ENCODE results near the gene ANK3.

ANK3 gene

GRCh38 chr10:60377042-60377352, 12.7 kb downstream of the ANK3 start:
- Histone ChIP-seq H3K4me1 (ENCODE audit: control insufficient read depth in 1 of 2, insufficient read depth in 2 of 2, low read length in 2 of 2) (peaks cover 0 to 13% of the 10 kb centered on the region in 2 donors), H3K36me3 (ENCODE audit: control insufficient read depth in 1 of 2, insufficient read depth in 2 of 2, low read length in 2 of 2) (no peaks in the 10 kb centered on the region), H3K4me3 (ENCODE audit: low read depth in 1 of 2, low read length in 2 of 2) (no peak overlapping the region), H3K27ac (ENCODE audit: low read length) (no peak overlapping the region), H3K9me3 (ENCODE audit: control insufficient read depth in 1 of 2, low read length in 2 of 2) (no peaks in the 10 kb centered on the region), H3K27me3 (ENCODE audit: low read depth, low read length) (no peaks in the 10 kb centered on the region)

DNA sequence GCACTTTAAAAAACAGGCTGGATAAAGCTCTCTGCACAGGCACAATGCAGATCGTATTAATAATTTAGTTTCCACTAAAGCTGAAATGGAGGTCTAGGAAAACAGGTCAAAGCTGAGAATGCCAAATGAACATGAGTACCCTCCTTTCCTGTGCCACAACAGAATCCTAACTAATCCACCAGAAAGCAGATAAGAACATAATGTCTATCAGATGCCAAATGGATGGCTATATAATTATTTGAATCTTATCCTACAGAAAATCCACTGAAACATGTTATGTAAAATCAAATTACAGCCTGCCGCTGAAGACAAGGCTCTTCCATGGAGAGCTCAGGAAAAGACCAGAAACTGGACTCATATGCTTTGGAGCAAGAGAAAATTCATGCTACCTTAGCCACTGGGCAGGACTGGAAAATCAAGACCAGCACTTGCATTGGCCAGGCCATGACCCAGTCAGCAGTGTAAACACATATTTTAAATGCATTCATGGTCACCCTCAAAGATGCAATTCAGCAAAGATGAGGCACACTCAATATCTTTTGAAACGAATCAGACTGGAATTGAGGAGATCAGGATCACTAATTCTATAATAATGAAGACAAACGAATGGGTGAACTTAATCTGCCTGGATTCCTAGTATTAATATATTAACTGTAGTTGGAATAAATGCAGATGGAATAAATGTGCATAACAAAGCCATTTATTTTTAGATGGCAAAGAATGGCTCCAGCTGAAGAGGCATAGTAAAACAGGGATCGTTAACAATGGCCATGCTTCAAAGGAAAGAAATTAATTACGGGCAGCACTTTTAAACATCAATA, 13.2 kb downstream of the ANK3 start:
- no peaks in the 10 kb centered on the region for H3K9me3 ChIP-seq (ENCODE audit: control insufficient read depth in 1 of 2, low read length in 2 of 2)
- peaks cover 0 to 13% of the 10 kb centered on the region in 2 donors for H3K4me1 ChIP-seq (ENCODE audit: control insufficient read depth in 1 of 2, insufficient read depth in 2 of 2, low read length in 2 of 2)
- no peaks in the 10 kb centered on the region for H3K27me3 ChIP-seq (ENCODE audit: low read depth, low read length)
- no peak overlapping the region for H3K4me3 ChIP-seq (ENCODE audit: low read depth in 1 of 2, low read length in 2 of 2)
- H3K36me3 ChIP-seq (ENCODE audit: control insufficient read depth in 1 of 2, insufficient read depth in 2 of 2, low read length in 2 of 2), result no peaks in the 10 kb centered on the region
- H3K27ac ChIP-seq (ENCODE audit: low read length), result no peak overlapping the region

DNA sequence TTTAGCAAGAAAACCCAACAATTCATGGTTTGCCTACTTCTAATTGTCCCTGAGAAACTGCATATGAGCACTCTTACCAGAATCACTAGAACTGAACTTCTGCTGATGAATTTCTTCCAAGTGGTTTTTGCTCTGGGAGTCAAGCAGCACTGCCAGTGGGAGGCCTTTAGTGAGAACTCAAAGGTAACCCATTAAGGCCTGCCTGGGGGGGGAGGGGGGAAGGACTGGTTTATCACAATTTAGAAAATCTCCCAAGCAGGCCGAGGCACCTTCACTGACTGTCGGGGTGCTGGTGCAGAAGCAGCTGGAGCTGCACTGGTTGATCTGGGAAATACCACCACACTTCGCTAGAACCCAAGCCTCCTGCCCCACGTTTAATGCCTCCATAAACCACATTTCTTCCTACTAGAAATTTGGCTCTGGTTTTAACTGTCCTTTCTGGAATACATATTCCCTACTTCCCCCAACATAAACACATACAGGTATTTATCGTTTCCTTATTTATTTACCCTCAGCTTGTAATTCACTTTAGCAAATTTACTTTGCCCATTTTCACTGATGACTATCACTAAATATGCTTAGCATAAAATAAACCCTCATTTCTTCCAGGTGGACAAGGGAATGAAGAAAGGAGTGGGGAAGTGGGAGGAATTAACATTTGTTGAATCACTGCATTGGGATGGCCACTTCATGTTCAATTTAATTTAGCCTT, 14.2 kb downstream of the ANK3 start:
- Histone ChIP-seq H3K4me1 (ENCODE audit: control insufficient read depth in 1 of 2, insufficient read depth in 2 of 2, low read length in 2 of 2) (peaks cover 0 to 13% of the 10 kb centered on the region in 2 donors), H3K9me3 (ENCODE audit: control insufficient read depth in 1 of 2, low read length in 2 of 2) (no peaks in the 10 kb centered on the region), H3K27ac (ENCODE audit: low read length) (no peak overlapping the region), H3K27me3 (ENCODE audit: low read depth, low read length) (no peaks in the 10 kb centered on the region), H3K36me3 (ENCODE audit: control insufficient read depth in 1 of 2, insufficient read depth in 2 of 2, low read length in 2 of 2) (no peaks in the 10 kb centered on the region), H3K4me3 (ENCODE audit: low read depth in 1 of 2, low read length in 2 of 2) (no peak overlapping the region)

GRCh38 chr10:60374836-60375235, 14.8 kb downstream of the ANK3 start:
- H3K27me3 ChIP-seq (ENCODE audit: low read depth, low read length), result no peaks in the 10 kb centered on the region

DNA sequence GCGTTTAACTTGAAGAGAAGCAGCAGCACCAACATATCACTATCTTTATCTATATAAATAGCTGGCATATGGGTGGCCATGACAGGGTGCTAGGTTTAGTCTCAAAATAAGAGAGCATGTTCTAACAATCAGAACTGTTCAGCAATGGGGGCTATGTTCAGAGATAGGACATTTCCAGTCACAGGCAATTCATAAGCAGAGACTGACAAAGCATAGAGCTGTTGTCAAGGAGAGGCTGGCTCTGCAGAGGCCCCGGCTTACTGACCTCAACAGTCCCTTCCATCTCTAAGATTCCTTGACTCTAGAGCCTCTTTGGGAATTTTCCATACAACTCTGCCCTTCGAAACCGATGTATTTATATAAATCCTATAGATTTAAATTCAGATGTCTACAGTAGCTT, 17.2 kb downstream of the ANK3 start:
- H3K27me3 ChIP-seq (ENCODE audit: low read depth, low read length), result no peaks in the 10 kb centered on the region
- H3K27ac ChIP-seq (ENCODE audit: low read length), result no peak overlapping the region
- H3K4me3 ChIP-seq (ENCODE audit: low read depth in 1 of 2, low read length in 2 of 2), result no peak overlapping the region
- no peaks in the 10 kb centered on the region for H3K9me3 ChIP-seq (ENCODE audit: control insufficient read depth in 1 of 2, low read length in 2 of 2)
- H3K4me1 ChIP-seq (ENCODE audit: control insufficient read depth in 1 of 2, insufficient read depth in 2 of 2, low read length in 2 of 2), result peaks cover 0 to 21% of the 10 kb centered on the region in 2 donors
- no peaks in the 10 kb centered on the region for H3K36me3 ChIP-seq (ENCODE audit: control insufficient read depth in 1 of 2, insufficient read depth in 2 of 2, low read length in 2 of 2)

More at GRCh38 chr10:60374836-60375235, 14.8 kb downstream of the ANK3 start:
- no peak overlapping the region for H3K27ac ChIP-seq (ENCODE audit: low read length)
- H3K36me3 ChIP-seq (ENCODE audit: control insufficient read depth in 1 of 2, insufficient read depth in 2 of 2, low read length in 2 of 2), result no peaks in the 10 kb centered on the region
- H3K4me1 ChIP-seq (ENCODE audit: control insufficient read depth in 1 of 2, insufficient read depth in 2 of 2, low read length in 2 of 2), result peaks cover 0 to 13% of the 10 kb centered on the region in 2 donors
- H3K4me3 ChIP-seq (ENCODE audit: low read depth in 1 of 2, low read length in 2 of 2), result no peak overlapping the region
- no peaks in the 10 kb centered on the region for H3K9me3 ChIP-seq (ENCODE audit: control insufficient read depth in 1 of 2, low read length in 2 of 2)

DNA sequence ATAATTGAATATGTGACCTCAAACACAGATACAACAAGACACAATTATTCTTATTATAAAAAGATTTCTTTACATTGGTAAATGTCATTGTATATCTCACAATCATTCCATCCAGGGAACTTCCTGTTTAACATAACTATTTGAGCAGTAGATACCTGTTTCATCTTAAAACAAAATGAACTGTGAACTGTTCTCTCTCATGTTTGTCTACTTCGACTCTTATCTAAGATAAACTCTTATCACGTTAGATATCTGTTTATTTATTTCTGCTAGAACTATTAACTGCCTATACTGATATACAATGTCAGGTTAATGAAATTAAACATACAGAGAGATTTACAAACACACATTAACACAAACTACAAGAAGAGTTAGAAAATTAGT, 20.1 kb downstream of the ANK3 start:
- H3K4me1 ChIP-seq (ENCODE audit: control insufficient read depth in 1 of 2, insufficient read depth in 2 of 2, low read length in 2 of 2), result peaks cover 0 to 10% of the 10 kb centered on the region in 2 donors
- no peak overlapping the region for H3K4me3 ChIP-seq (ENCODE audit: low read depth in 1 of 2, low read length in 2 of 2)
- H3K27me3 ChIP-seq (ENCODE audit: low read depth, low read length), result no peaks in the 10 kb centered on the region
- H3K27ac ChIP-seq (ENCODE audit: low read length), result no peak overlapping the region
- no peaks in the 10 kb centered on the region for H3K36me3 ChIP-seq (ENCODE audit: control insufficient read depth in 1 of 2, insufficient read depth in 2 of 2, low read length in 2 of 2)
- no peaks in the 10 kb centered on the region for H3K9me3 ChIP-seq (ENCODE audit: control insufficient read depth in 1 of 2, low read length in 2 of 2)

DNA sequence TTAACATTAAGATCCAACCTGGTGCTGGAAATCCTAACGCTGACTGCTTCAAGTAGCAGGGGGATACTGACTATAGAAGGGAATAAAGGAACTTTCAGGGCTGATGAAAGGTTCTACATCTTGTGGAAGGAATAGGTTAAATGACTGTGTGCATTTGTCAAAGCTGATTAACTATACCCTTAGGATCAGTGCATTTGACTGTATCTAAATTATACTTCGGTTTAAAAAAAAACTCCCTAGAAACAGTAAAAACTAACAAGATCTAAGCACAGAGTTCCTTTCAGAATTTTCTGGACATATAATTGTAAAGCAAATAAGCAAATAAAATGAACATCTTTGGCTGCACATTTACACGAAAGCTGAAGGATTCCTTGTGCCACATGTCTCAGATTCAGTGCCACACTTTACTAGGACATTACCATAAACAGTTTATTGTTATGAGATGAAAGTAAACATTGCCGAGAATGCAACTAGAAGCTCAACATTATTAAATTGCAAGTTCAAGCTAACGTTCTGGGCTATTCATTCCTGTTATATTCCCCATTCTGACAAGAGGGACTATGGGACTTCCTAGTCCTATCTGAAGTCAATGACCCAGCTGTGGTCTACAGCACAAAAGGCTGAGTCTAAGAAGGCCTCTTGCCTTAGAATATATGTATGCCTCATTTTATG, 20.7 kb downstream of the ANK3 start:
- H3K36me3 ChIP-seq (ENCODE audit: control insufficient read depth in 1 of 2, insufficient read depth in 2 of 2, low read length in 2 of 2), result no peaks in the 10 kb centered on the region
- no peak overlapping the region for H3K27ac ChIP-seq (ENCODE audit: low read length)
- H3K27me3 ChIP-seq (ENCODE audit: low read depth, low read length), result no peaks in the 10 kb centered on the region
- no peaks in the 10 kb centered on the region for H3K9me3 ChIP-seq (ENCODE audit: control insufficient read depth in 1 of 2, low read length in 2 of 2)
- peaks cover 0 to 10% of the 10 kb centered on the region in 2 donors for H3K4me1 ChIP-seq (ENCODE audit: control insufficient read depth in 1 of 2, insufficient read depth in 2 of 2, low read length in 2 of 2)
- H3K4me3 ChIP-seq (ENCODE audit: low read depth in 1 of 2, low read length in 2 of 2), result no peak overlapping the region

DNA sequence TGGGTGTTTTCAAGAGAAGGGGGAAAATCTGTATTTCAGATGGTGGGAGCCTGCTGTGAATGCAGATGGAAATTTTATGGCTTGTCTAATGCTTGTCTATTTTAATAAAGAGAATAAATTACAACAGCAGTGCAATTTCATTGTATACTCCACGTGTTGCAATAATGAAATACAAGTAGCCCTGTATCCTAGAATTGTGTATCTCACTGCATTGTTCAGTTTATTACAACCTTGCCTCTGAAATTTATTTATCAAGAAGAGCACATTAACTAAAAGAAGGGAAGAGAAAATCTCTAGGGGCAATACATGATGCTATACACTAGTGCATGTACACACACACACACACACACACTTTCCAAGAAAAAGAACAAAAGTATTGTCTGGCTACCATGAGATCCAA, 21.8 kb downstream of the ANK3 start:
- Histone ChIP-seq H3K9me3 (ENCODE audit: control insufficient read depth in 1 of 2, low read length in 2 of 2) (no peaks in the 10 kb centered on the region), H3K4me3 (ENCODE audit: low read depth in 1 of 2, low read length in 2 of 2) (no peak overlapping the region), H3K36me3 (ENCODE audit: control insufficient read depth in 1 of 2, insufficient read depth in 2 of 2, low read length in 2 of 2) (no peaks in the 10 kb centered on the region), H3K27me3 (ENCODE audit: low read depth, low read length) (no peaks in the 10 kb centered on the region), H3K27ac (ENCODE audit: low read length) (no peak overlapping the region), H3K4me1 (ENCODE audit: control insufficient read depth in 1 of 2, insufficient read depth in 2 of 2, low read length in 2 of 2) (peaks cover 0 to 10% of the 10 kb centered on the region in 2 donors)

GRCh38 chr10:60367431-60367830, 22.2 kb downstream of the ANK3 start:
- H3K9me3 ChIP-seq (ENCODE audit: control insufficient read depth in 1 of 2, low read length in 2 of 2), result no peaks in the 10 kb centered on the region
- H3K27me3 ChIP-seq (ENCODE audit: low read depth, low read length), result no peaks in the 10 kb centered on the region
- H3K4me3 ChIP-seq (ENCODE audit: low read depth in 1 of 2, low read length in 2 of 2), result peak overlapping the region; percentile 4 to 45
- H3K27ac ChIP-seq (ENCODE audit: low read length), result no peak overlapping the region
- H3K36me3 ChIP-seq (ENCODE audit: control insufficient read depth in 1 of 2, insufficient read depth in 2 of 2, low read length in 2 of 2), result no peaks in the 10 kb centered on the region
- H3K4me1 ChIP-seq (ENCODE audit: control insufficient read depth in 1 of 2, insufficient read depth in 2 of 2, low read length in 2 of 2), result peaks cover 0 to 10% of the 10 kb centered on the region in 2 donors

DNA sequence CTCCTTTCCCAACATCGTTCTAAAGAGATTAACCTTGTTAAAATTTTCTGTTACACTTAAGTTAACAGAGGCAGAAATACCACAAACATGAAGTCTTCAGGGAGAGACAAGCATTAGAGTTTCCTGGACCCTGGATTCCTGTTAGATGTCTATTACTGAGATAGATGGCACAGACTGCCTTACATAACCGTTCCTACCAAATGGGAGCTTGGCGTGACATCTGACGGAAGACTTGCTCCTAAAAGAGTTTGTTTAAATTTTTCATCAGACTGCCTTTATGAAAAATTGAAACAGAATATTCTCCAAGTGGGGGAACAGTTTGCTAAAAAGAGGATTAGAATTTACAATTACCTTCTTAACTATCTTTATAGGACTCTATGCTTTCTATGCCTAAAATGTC, 22.7 kb downstream of the ANK3 start:
- H3K9me3 ChIP-seq (ENCODE audit: control insufficient read depth in 1 of 2, low read length in 2 of 2), result no peaks in the 10 kb centered on the region
- H3K4me3 ChIP-seq (ENCODE audit: low read depth in 1 of 2, low read length in 2 of 2), result peak overlapping the region; percentile 4 to 45
- no peaks in the 10 kb centered on the region for H3K36me3 ChIP-seq (ENCODE audit: control insufficient read depth in 1 of 2, insufficient read depth in 2 of 2, low read length in 2 of 2)
- H3K4me1 ChIP-seq (ENCODE audit: control insufficient read depth in 1 of 2, insufficient read depth in 2 of 2, low read length in 2 of 2), result peaks cover 0 to 10% of the 10 kb centered on the region in 2 donors
- no peaks in the 10 kb centered on the region for H3K27me3 ChIP-seq (ENCODE audit: low read depth, low read length)
- H3K27ac ChIP-seq (ENCODE audit: low read length), result no peak overlapping the region

DNA sequence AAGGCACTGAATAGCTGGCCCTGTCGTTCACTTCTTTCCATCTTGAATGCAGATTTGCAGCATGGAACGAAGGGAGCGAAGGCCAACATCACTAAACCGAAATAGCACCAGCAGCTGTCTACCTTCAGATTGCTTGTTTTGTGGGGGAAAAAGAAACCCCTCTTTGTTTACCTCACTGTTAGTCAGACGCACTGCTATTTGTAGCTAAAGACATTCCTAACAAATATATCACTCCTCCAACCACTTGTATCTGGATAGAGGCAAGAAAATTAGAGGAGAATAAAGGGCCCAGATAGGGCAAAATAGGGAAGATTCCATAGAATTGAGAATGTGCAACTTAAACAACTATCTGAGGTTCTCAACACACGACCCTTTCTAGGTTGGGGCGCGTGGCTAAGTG, 26.5 kb downstream of the ANK3 start:
- no peak overlapping the region for H3K27ac ChIP-seq (ENCODE audit: low read length)

More for the DNA sequence above, 26.5 kb downstream of the ANK3 start:
- H3K27me3 ChIP-seq (ENCODE audit: low read depth, low read length), result no peaks in the 10 kb centered on the region
- no peaks in the 10 kb centered on the region for H3K36me3 ChIP-seq (ENCODE audit: control insufficient read depth in 1 of 2, insufficient read depth in 2 of 2, low read length in 2 of 2)
- no peaks in the 10 kb centered on the region for H3K9me3 ChIP-seq (ENCODE audit: control insufficient read depth in 1 of 2, low read length in 2 of 2)
- no peak overlapping the region for H3K4me3 ChIP-seq (ENCODE audit: low read depth in 1 of 2, low read length in 2 of 2)
- H3K4me1 ChIP-seq (ENCODE audit: control insufficient read depth in 1 of 2, insufficient read depth in 2 of 2, low read length in 2 of 2), result peaks cover 0 to 9% of the 10 kb centered on the region in 2 donors

Measured in muscle layer of duodenum (tissue), 2 donors.